NCI-H2196 (cell line): Measurements from ENCODE around the gene AAMP.
"Not testable (repeated sequence)": the region's sequence is repeated elsewhere in the genome, so short reads cannot be mapped to it uniquely, and the experiment has no call there.

Experiments used
- DNase-seq: peaks from one replicate; lab custom pipeline; 2025; ENCODE audit not compliant: unreplicated experiment; lab: John Stamatoyannopoulos, UW

The AAMP gene, protein sequence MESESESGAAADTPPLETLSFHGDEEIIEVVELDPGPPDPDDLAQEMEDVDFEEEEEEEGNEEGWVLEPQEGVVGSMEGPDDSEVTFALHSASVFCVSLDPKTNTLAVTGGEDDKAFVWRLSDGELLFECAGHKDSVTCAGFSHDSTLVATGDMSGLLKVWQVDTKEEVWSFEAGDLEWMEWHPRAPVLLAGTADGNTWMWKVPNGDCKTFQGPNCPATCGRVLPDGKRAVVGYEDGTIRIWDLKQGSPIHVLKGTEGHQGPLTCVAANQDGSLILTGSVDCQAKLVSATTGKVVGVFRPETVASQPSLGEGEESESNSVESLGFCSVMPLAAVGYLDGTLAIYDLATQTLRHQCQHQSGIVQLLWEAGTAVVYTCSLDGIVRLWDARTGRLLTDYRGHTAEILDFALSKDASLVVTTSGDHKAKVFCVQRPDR

DNA sequence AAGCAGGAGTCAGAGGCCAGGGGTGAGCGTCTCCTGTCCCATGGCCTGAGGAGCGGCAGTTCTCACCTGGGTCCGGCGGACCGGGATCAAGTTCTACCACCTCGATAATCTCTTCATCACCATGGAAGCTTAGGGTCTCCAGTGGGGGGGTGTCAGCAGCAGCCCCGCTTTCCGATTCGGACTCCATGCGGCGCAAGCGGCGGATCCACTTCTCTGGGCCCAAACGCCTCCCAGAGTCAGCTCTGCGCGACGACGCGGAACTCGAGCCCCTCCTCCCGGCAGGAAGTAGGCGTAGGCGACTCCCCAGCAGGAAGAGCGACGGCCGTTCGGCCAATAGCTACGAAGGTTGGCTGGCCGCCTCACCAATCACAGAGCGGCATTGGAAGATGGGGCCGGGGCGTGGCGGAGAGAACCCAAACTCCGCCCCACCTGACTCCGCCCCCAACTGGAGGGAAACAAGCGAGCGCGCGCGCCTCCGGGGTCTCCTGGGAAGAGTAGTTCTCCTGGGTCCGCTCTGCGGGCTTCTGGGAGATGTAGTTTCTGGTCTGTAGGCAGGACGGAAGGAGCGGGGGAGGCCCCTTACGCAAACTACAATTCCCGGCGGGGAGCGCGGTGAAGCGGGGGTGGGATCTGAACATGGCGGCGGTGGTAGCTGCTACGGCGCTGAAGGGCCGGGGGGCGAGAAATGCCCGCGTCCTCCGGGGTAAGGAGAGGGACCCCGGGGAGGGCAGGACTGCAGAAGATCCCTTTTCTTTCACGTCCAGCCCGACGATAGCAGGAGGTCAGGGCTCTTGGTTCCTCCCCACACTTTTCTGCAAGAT lies at the start of gene AAMP, which contains the start of gene PNKD:
Gene AAMP (minus strand): TSS at position 238 of the 821 bp plus-strand sequence. CDS start 51 bp downstream, at position 187.
Gene PNKD (plus strand): TSS at position 620 of the 821 bp plus-strand sequence. CDS start 17 bp downstream, at position 637.
- DNase-seq = peak; percentile 99

- no peak for DNase-seq
Observed at GRCh38 chr2:218318241-218318640, 48.3 kb upstream of the AAMP start.

- DNase-seq = no peak
Observed at GRCh38 chr2:218317835-218318234, 47.9 kb upstream of the AAMP start.

DNA sequence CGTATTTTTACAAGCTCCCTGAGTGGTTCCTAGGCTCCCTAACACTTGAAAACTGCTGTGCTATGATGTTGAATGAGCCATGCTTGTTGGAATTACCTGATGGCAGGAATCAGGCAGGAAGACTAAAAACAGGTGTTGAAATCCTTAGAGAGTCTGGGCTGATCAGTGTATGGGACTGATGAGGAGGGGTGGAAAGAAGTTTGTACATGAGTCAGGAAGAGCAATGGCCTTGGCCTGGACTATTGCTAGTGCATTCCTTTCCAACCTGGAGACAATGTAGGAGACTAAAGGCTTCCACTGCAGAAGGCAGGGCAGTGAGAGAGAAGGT lies 47.3 kb upstream of the AAMP start:
- DNase-seq = no peak

- no peak for DNase-seq
Observed at GRCh38 chr2:218315397-218315796, 45.5 kb upstream of the AAMP start.

DNA sequence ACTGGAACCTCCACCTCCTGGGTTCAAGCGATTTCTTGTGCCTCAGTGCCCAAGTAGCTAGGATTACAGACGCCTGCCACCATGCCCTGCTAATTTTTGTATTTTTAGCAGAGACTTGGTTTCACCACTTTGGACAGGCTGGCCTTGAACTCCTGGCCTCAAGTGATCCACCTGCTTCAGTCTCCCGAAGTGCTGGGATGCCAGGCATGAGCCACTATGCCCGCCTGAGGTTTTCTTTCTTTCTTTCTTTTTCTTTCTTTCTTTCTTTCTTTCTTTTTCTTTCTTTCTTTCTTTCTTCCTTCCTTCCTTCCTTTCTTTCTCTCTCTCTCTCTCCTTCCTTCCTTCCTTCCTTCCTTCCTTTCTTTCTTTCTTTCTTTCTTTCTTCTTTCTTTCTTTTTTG lies 44.8 kb upstream of the AAMP start:
- not testable (repeated sequence) for DNase-seq

- DNase-seq = no peak
Observed at GRCh38 chr2:218313356-218313755, 43.4 kb upstream of the AAMP start.

DNA sequence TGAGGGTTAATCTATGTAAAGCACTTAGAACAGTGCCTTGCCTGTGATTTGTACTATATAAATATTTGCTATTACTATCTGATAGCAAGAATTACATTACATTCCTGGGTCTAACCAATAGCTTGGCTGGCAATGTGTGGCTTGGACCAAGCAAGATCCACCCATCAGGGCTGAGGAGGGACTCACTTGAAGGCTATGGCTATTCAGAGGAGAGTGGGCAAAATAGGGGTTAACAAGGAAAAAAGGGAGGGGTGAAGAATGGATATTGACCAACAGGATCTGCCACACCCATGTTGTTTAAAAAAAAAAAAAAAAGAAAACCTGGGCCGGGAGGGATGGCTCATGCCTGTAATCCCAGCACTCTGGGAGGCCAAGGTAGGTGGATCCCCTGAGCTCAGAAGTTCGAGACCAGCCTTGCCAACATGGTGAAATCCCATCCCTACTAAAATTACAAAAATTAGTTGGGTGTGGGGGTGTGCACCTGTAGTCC lies 42.4 kb upstream of the AAMP start:
- DNase-seq = no peak

DNA sequence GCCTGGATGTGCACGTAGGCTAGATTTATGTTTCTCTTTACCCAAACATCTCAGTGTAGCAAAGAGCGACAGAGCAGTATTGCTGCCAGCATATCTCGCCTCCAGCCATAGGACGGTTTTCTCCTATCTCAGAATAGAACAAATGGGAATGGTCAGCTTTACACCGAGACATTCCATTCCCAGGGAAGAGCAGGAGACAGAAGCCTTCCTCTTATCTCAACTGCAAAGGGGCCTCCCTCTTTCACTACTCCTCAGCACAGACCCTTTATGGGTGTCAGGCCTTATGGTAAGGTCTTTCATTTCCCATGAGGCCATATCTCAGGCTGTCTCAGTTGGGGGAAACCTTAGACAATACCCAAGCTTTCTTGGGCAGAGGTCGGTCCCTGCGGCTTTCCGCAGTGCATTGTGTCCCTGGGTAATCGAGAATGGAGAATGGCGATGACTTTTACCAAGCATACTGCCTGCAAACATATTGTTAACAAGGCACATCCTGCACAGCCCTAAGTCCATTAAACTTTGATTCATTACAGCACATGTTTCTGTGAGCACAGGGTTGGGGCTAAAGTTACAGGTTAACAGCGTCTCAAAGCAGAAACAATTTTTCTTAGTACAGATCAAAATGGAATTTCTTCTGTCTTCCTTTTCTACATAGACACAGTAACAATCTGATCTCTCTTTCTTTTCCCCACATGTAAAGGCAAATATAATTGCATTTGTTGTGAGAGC lies 41.8 kb upstream of the AAMP start:
- DNase-seq = not testable (repeated sequence)

GRCh38 chr2:218310853-218311540 lies 41.1 kb upstream of the AAMP start:
- DNase-seq = no peak

- no peak for DNase-seq
Observed at GRCh38 chr2:218307415-218308090, 37.6 kb upstream of the AAMP start.

DNA sequence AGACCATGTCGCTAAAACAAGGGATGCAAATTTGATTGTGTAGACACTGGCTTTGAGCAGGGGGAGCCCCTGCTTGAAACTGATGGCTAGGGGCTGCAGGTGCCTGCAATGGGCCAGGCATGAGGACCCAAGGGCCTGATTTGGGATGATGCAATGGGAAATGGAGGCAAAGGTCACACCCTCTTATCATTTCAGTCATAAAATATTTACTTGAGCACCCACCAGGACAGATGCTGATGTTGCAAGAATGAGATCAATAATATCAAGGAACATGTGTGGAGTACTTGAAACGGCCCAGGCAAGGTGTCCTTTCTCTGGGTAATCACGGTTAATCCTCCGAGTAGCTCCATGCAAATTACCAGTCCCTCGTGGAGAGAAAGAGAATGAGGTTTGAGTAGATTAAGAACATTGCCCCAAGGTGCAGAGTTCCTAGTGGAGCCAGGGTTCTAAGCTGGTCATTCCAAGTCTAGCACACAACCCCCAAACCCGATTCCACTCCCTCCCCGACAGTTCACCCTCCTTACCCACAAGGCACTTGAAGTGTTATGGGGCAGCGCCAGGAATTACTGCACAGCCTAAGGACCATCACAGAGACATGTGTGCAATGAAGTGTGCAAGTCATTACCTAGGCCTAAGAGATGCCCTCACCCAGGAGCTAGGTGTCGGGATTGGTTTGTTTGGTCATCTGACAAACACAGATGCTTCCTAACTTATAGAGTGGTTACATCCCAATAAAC lies 36.4 kb upstream of the AAMP start:
- no peak for DNase-seq

DNA sequence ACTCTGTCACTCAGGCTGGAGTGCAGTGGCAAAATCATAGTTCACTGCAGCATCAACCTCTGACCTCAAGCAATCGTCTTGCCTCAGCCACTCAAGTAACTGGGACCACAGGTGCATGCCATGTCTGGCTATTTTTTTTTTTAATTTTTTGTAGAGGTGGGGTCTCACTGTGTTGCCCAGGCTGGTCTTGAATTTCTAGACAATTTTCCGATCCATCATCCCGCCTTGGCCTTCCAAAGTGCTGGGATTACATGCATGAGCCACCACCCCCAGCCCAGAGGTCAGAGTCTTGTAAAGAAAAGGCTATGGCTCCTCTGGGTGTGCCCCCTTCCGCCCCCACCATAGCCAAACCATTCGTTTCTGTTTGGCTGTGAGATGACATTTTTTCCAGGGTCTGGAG lies 35.4 kb upstream of the AAMP start:
- DNase-seq = no peak

GRCh38 chr2:218301176-218301819 lies 31.4 kb upstream of the AAMP start:
- peak; percentile 88 for DNase-seq

DNA sequence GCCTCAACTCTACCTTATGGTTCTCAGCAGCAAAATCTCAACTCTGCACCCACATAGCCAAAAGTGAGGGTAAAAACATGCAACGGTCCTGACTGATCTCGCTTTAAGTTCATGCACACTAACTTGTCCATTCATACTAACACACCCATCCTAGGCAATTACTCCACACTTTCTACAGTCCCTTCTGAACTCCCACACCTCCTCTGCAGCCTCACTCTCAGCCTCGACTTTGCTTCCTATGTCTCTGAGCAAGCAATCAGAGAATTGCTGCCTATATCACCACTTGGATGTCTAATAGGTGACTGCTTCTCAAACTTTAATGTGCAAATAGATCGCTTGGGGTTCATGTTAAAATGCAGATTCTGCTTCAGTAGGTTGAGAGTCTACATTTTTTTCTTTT lies 30.2 kb upstream of the AAMP start:
- no peak for DNase-seq

DNA sequence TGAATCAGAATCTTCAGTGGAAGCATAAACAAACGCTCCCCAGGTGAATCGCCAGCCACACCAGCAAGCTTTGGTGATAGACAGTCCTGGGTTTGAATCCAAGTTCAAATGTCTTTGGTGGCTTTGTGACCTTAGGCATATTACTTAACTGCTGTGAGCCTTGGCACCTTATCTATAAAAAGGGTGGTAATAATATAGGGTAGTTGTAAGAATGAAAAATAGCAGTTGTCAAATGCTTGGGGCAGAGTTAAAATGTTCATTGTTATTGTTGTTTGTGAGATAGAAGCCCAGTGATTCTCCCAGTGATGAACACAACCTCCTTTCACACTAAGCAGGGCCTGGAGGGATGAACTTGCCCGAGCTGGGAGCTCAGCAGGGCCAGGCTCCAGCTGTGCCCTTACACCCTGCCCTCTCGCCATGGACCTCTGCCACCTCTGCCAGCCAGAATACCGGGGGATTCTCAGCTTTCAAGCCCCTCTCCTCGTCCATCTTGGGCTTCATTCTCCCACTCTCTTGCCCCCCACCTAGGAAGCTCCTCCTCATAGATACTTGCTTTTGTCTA lies 28.5 kb upstream of the AAMP start:
- DNase-seq = no peak

GRCh38 chr2:218296847-218297246 lies 26.9 kb upstream of the AAMP start:
- DNase-seq = no peak

DNA sequence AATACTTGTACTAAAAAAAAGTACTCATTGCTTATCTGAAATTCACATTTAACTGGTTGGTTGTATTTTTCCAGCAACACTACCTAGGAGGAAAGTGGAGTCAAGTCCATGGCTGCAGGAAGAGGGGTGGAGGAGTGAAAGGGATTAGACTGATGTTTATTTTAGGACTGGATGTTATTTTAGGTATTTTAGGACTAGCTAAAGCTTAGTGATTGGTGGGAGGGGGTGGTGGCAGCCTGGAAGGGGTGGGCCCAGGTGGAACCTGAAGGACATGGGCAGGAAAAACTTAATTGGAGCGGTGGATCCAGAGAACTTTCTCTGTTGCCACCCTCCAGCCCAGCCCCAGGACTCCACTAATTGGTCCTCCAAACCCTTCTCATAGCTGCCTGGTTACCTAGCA lies 26.3 kb upstream of the AAMP start:
- DNase-seq = no peak

DNA sequence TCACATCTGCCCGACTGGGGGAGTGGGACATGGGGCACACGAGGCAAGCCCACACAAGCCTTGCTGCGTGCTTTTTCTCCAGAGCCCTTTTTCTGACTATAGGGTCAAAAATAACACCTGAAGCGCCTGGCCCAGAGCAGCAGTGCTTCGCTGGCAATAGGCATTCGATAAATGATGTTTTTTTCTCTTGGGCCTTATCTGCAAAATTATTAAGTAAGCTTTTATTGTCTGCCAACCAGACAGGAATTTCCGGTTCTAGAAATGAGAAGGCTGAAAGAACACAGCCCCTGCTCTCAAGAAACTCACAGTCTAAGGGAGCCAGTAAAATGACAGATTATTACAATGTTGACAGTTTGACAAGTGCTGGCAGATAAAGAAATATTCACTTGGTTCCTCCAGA lies 25.1 kb upstream of the AAMP start:
- no peak for DNase-seq
